ENCODE results near the gene NTN3.

Gene NTN3

DNA sequence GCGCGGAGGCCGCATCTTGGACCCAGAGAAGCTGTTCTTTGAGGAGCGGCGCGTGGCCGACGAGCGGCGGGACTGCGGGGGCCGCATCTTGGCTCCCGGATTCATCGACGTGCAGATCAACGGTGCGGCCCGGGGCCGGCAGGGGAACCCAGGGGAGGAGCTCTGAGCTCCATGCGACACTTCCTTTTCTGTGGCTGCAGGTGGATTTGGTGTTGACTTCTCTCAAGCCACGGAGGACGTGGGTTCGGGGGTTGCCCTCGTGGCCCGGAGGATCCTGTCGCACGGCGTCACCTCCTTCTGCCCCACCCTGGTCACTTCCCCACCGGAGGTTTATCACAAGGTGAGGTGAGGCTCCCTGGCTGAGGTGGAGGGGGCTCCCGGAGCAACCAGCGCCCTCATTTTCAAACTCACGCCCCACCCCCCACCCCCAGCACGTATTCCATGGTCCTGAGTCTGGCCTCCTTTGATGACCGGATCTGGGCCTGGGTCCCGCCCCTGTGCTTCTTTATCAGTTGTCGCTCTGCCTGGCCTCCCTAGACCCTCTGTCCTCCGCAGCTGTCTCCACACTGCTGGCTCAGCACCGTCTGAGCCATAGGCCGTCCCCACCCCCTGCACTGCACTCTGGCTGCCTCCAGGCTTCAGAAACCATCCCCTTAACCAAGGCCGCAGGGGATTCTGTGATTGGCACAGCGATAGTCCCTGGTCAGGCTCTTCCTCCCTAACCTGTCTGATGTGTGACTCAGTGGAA, 49.9 kb downstream of the NTN3 start:
- peak overlapping the region; percentile 61 for H3K4me3 ChIP-seq (ENCODE audit: low read depth, low read length)
- no peak for DNase-seq (ENCODE audit: low read depth)
